Measurements from ENCODE around the gene MT1M. TPM values are rescaled to one million over a fixed set of nuclear protein-coding genes. Genes with fewer than 3 reads are reported as not detected.

Gene MT1M
- total RNA-seq, 4 donors from 2014 or later, result 7.1 to 45.5 (median 33.8) TPM

- no peaks in the 10 kb centered on the region for H3K9me3 ChIP-seq
- no peak for TF ChIP-seq CTCF (IDR thresholded peaks at IDR 0.05)
- no peak for TF ChIP-seq POLR2A (IDR thresholded peaks at IDR 0.05)
- WGBS, 2 donors, result 65 to 71% methylated on average over 2 of the region's 2 CpGs
- no peak for DNase-seq
- peak overlapping the region in 1 of 3 donors; percentile 64 for H3K4me3 ChIP-seq (replicated peaks in 1 of 3)
- no peaks in the 10 kb centered on the region for H3K36me3 ChIP-seq
- no peaks in the 10 kb centered on the region for H3K27me3 ChIP-seq
- peaks cover 46 to 47% of the 10 kb centered on the region in 2 donors for H3K4me1 ChIP-seq
- peak overlapping the region; percentile 89 to 98 (median 97) for H3K27ac ChIP-seq
- intact Hi-C loops (cut with DNase I), result no loop called here
Observed at GRCh38 chr16:56610609-56611111, 21.8 kb upstream of the MT1M start.

DNA sequence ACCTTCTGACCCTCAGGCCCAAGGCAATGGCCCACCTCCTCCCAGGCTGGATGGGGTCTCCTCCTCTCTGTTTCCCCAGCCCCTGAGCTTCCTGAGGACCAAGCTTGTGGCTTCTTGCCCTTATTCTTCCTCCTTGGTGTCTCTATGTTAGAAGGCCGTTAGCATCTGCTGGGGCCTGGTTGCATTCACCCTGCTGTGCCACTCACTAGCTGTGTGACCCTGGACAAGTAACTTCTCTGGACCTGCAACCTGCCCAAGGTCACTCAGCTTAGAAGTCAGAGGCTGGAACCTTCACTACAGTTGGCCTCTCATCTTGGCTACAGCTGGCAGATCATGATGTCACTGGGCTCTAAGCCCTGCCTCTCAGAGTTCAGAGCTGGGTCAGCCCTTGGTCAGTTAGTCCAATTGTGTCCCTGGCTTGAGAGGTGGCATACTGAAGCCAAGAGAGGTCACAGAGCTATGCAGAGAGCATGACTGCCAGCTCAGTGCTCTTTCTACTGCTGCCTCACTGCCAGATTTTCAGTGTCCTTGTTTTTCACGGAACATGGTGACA lies 21.1 kb upstream of the MT1M start:
- TF ChIP-seq CTCF (IDR thresholded peaks at IDR 0.05) (no peak), POLR2A (IDR thresholded peaks at IDR 0.05) (no peak)
- Histone ChIP-seq H3K27me3 (no peaks in the 10 kb centered on the region), H3K4me3 (replicated peaks in 1 of 3) (no peak overlapping the region), H3K4me1 (peaks cover 39 to 40% of the 10 kb centered on the region in 2 donors), H3K9me3 (no peaks in the 10 kb centered on the region), H3K27ac (peak overlapping the region; percentile 61 to 97 (median 89)), H3K36me3 (no peaks in the 10 kb centered on the region)
- intact Hi-C loops (cut with DNase I), result no loop called here
- WGBS, 2 donors, result 36 to 54% methylated on average over 2 of the region's 2 CpGs
- DNase-seq, result peak; percentile 60 to 69

- intact Hi-C loops (cut with DNase I), result no loop called here
- Histone ChIP-seq H3K4me3 (replicated peaks in 1 of 3) (no peak overlapping the region), H3K9me3 (no peaks in the 10 kb centered on the region), H3K27ac (no peak overlapping the region), H3K27me3 (no peaks in the 10 kb centered on the region), H3K4me1 (peaks cover 31 to 42% of the 10 kb centered on the region in 2 donors), H3K36me3 (no peaks in the 10 kb centered on the region)
- TF ChIP-seq POLR2A (IDR thresholded peaks at IDR 0.05) (no peak), CTCF (IDR thresholded peaks at IDR 0.05) (no peak)
- DNase-seq, result no peak
Observed at GRCh38 chr16:56613706-56614105, 18.8 kb upstream of the MT1M start.

DNA sequence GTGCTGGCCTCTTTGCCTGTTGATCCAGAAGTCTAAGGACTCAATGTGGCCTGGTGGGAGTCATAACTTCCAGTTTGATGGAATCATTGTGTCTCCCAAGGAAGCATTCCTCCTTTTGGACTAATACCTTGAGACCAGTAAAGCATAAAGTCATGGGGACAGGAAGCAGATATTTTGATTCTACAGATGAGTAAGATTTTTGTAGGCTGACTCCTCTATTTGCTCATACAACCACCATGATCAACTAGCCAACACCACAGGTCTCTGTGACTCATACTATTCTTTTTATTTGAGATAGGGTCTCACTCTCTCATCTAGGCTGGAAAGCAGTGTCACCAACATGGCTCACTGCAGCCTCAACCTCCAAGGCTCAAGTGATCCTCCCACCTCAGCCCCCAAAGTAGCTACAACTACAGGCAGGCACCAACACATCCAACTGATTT lies 17.9 kb upstream of the MT1M start:
- TF ChIP-seq POLR2A (IDR thresholded peaks at IDR 0.05) (no peak), CTCF (IDR thresholded peaks at IDR 0.05) (no peak)
- H3K9me3 ChIP-seq, result no peaks in the 10 kb centered on the region
- DNase-seq, result no peak
- peaks cover 29 to 42% of the 10 kb centered on the region in 2 donors for H3K4me1 ChIP-seq
- H3K27ac ChIP-seq, result no peak overlapping the region
- intact Hi-C loops (cut with DNase I), result no loop called here
- H3K4me3 ChIP-seq (replicated peaks in 1 of 3), result no peak overlapping the region
- H3K36me3 ChIP-seq, result no peaks in the 10 kb centered on the region
- H3K27me3 ChIP-seq, result no peaks in the 10 kb centered on the region

GRCh38 chr16:56615353-56615752 lies 17.1 kb upstream of the MT1M start:
- intact Hi-C loops (cut with DNase I), result no loop called here
- peaks cover 21 to 37% of the 10 kb centered on the region in 2 donors for H3K4me1 ChIP-seq
- H3K4me3 ChIP-seq (replicated peaks in 1 of 3), result no peak overlapping the region
- WGBS, 2 donors, result 92 to 96% methylated on average over 3 of the region's 3 CpGs
- H3K36me3 ChIP-seq, result no peaks in the 10 kb centered on the region
- no peak for TF ChIP-seq CTCF (IDR thresholded peaks at IDR 0.05)
- TF ChIP-seq POLR2A (IDR thresholded peaks at IDR 0.05), result no peak
- no peak for DNase-seq
- no peak overlapping the region for H3K27ac ChIP-seq
- no peaks in the 10 kb centered on the region for H3K27me3 ChIP-seq
- H3K9me3 ChIP-seq, result no peaks in the 10 kb centered on the region
